GM21825 (cell line): ENCODE measurements around the gene MED12.

ENCODE experiments used
- ATAC-seq: cut with Tn5 transposase; IDR thresholded peaks from one replicate; pipeline ENCODE4 v1.9.1; 2021; ENCODE audit warnings: mild to moderate bottlenecking, moderate library complexity; ENCODE audit not compliant: unreplicated experiment

The MED12 gene

DNA sequence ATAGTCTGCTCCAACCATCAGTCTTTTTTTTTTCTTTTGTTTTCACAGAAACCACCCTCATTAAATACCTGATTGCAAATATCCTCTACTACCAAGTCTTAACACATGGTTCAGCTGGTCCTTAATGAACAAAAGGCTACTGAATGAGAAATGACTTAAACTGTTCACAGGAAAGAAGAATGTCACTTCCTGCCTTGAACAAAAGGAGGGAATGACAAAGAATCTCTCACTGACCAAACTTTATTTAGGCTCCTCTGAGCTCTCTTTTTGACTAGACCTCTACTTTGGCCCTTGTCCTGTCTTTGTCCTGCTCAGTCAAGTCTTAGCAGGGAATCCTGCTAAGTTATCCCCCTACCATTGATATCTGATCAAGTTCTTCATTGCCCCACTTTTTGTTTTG, 72.9 kb downstream of the MED12 start:
- no peak for ATAC-seq
